Activated CD4-positive, alpha-beta T cell treated with anti-CD3 and anti-CD28 coated beads for 36 hours (primary cell): ENCODE measurements around the gene CHP1. TPM values are rescaled to one million over a fixed set of nuclear protein-coding genes. Genes with fewer than 3 reads are reported as not detected.
A peak's percentile ranks its signal among the peaks of the same experiment; 100 is the strongest.

Source experiments
- ATAC-seq: fragments of 200-7000 bp; cut with Tn5 transposase; one replicate; pipeline ENCODE4 v1.10.0; 2021; ENCODE audit warnings: mild to moderate bottlenecking, moderate library complexity
- CTCF ChIA-PET: fragments of 350-600 bp; sonication (Branson Sonifier 250); formaldehyde crosslinking; loops from one replicate; lab custom pipeline; 2021; ENCODE audit warnings: antibody characterized with exemption; lab: Charles Lee
- POLR2A ChIA-PET: fragments of 350-600 bp; sonication (Branson Sonifier 250); formaldehyde crosslinking; loops from one replicate; lab custom pipeline; 2021; ENCODE audit warnings: antibody characterized with exemption, inconsistent platforms; lab: Charles Lee
- DNase-seq: peaks from one replicate; pipeline ENCODE4 v3.0.0-alpha.2; 2020
- H3K27ac Mint-ChIP-seq: one replicate; pipeline ENCODE4 v1.8.0; 2021; ENCODE audit warnings: mixed read lengths
- H3K27me3 Mint-ChIP-seq: one replicate; pipeline ENCODE4 v1.8.0; 2021; ENCODE audit warnings: mixed read lengths
- H3K36me3 Mint-ChIP-seq: one replicate; pipeline ENCODE4 v1.8.0; 2021; ENCODE audit warnings: low read depth, mixed read lengths
- H3K4me1 Mint-ChIP-seq: one replicate; pipeline ENCODE4 v1.8.0; 2021; ENCODE audit warnings: mixed read lengths
- H3K4me3 Mint-ChIP-seq: one replicate; pipeline ENCODE4 v1.8.0; 2021; ENCODE audit warnings: mild to moderate bottlenecking, moderate library complexity, mixed read lengths
- H3K9me3 Mint-ChIP-seq: one replicate; pipeline ENCODE4 v1.8.0; 2021; ENCODE audit warnings: low read depth, mixed read lengths
- intact Hi-C, 2 experiments: fragments of 100-400 bp; cut with DNase I in 1 of 2; cut with micrococcal nuclease in 1 of 2; formaldehyde crosslinking; loops; one replicate each; pipeline versions ENCODE4 v1.14.2 to v1.15.1; 2022 to 2024; cut with DNase I, micrococcal nuclease
- total RNA-seq, 2 experiments: library from RNA; stranded (reverse); gene quantifications; one replicate each; pipeline ENCODE4 v1.2.3, GENCODE V29; 2021

CHP1 gene
- total RNA-seq = 10 to 100 TPM; 32.7 to 34.5 TPM

- intact Hi-C loops = loop anchor here (1.0 to 5.0 kb wide), 21 partner anchors 52 to 1346 kb away; partner anchors contain the start of genes CHAC1 (in 2 of the 2), NUSAP1 (in 2 of the 2), OIP5 (in 2 of the 2) and DNAJC17 (in 1 of the 2)
- H3K4me1 Mint-ChIP-seq = peaks cover 29% of the 10 kb centered on the region
- peak; percentile 99 for ATAC-seq
- H3K27ac Mint-ChIP-seq = peak within 1 kb of the TSS; percentile 86
- POLR2A ChIA-PET = interaction anchor here (0.7 to 1.2 kb wide), 6 partner anchors 53 to 430 kb away, joined by 3 to 11 read pairs (median 6); partner anchors contain the start of genes CHAC1, INO80, MGA and NUSAP1
- no peaks in the 10 kb centered on the region for H3K36me3 Mint-ChIP-seq
- peak; percentile 99 for DNase-seq
- no peaks in the 10 kb centered on the region for H3K9me3 Mint-ChIP-seq
- CTCF ChIA-PET = interaction anchor here (0.6 to 2.7 kb wide), 26 partner anchors 10 to 1415 kb away, joined by 3 to 8 read pairs (median 4); partner anchors contain the start of genes CHAC1, INO80, NUSAP1 and OIP5
- H3K4me3 Mint-ChIP-seq = peak within 1 kb of the TSS; percentile 87
- H3K27me3 Mint-ChIP-seq = no peaks in the 10 kb centered on the region
Measured at GRCh38 chr15:41230650-41231421, at the start of gene CHP1, which contains the start of gene EXD1. Gene CHP1, plus strand, starts transcription at chr15:41231268. Its CDS starts 115 bp downstream, at chr15:41231383. Gene EXD1, minus strand, starts transcription at chr15:41230757. Its CDS starts 4,182 bp downstream, at chr15:41226575.

GRCh38 chr15:41182266-41182665 lies 48.8 kb upstream of the CHP1 start:
- Mint-ChIP-seq H3K4me3 (no peak overlapping the region), H3K36me3 (no peaks in the 10 kb centered on the region), H3K9me3 (no peaks in the 10 kb centered on the region), H3K4me1 (no peaks in the 10 kb centered on the region), H3K27ac (no peak overlapping the region), H3K27me3 (no peaks in the 10 kb centered on the region)
- intact Hi-C loops = loop anchor here in 1 of 2 experiments (10.0 kb wide), 1 partner anchor 167 kb away; no protein-coding TSS in a partner anchor
- ATAC-seq (no peak), DNase-seq (no peak)
- ChIA-PET POLR2A (interaction anchor here (0.6 kb wide), 1 partner anchor 213 kb away, joined by 3 read pairs; no protein-coding TSS in a partner anchor), CTCF (interaction anchor here (0.5 to 1.0 kb wide), 4 partner anchors 26 to 301 kb away, joined by 3 to 4 read pairs (median 3); partner anchors contain the start of gene VPS18)

- Mint-ChIP-seq H3K27me3 (no peaks in the 10 kb centered on the region), H3K4me1 (no peaks in the 10 kb centered on the region), H3K4me3 (no peak overlapping the region), H3K9me3 (no peaks in the 10 kb centered on the region), H3K27ac (no peak overlapping the region), H3K36me3 (no peaks in the 10 kb centered on the region)
- no peak for DNase-seq
- intact Hi-C loops = loop anchor here in 1 of 2 experiments (10.0 kb wide), 1 partner anchor 169 kb away; no protein-coding TSS in a partner anchor
- ChIA-PET POLR2A (no interaction called here), CTCF (interaction anchor here (0.6 to 3.0 kb wide), 12 partner anchors 8 to 325 kb away, joined by 3 to 55 read pairs (median 3); partner anchors contain the start of gene CHP1)
- no peak for ATAC-seq
Measured at GRCh38 chr15:41183581-41183980, 47.5 kb upstream of the CHP1 start.

- CTCF ChIA-PET = interaction anchor here (1.8 kb wide), 1 partner anchor 9 kb away, joined by 5 read pairs; no protein-coding TSS in a partner anchor
Measured at GRCh38 chr15:41194444-41194843, 36.6 kb upstream of the CHP1 start.

GRCh38 chr15:41199470-41199869 lies 31.6 kb upstream of the CHP1 start:
- intact Hi-C loops = no loop called here
- no peak overlapping the region for H3K4me3 Mint-ChIP-seq
- H3K36me3 Mint-ChIP-seq = no peaks in the 10 kb centered on the region
- ATAC-seq (no peak), DNase-seq (no peak)
- H3K27ac Mint-ChIP-seq = no peak overlapping the region
- CTCF ChIA-PET = no interaction called here
- no peaks in the 10 kb centered on the region for H3K9me3 Mint-ChIP-seq
- no peaks in the 10 kb centered on the region for H3K27me3 Mint-ChIP-seq
- POLR2A ChIA-PET = no interaction called here
- H3K4me1 Mint-ChIP-seq = no peaks in the 10 kb centered on the region

More at GRCh38 chr15:41194444-41194843, 36.6 kb upstream of the CHP1 start:
- H3K4me3 Mint-ChIP-seq = no peak overlapping the region
- H3K36me3 Mint-ChIP-seq = no peaks in the 10 kb centered on the region
- ATAC-seq (no peak), DNase-seq (no peak)
- no peaks in the 10 kb centered on the region for H3K4me1 Mint-ChIP-seq
- no peak overlapping the region for H3K27ac Mint-ChIP-seq
- intact Hi-C loops = no loop called here
- POLR2A ChIA-PET = interaction anchor here (0.7 kb wide), 1 partner anchor 568 kb away, joined by 3 read pairs; no protein-coding TSS in a partner anchor
- no peaks in the 10 kb centered on the region for H3K9me3 Mint-ChIP-seq
- H3K27me3 Mint-ChIP-seq = no peaks in the 10 kb centered on the region

GRCh38 chr15:41203395-41203794 lies 27.7 kb upstream of the CHP1 start:
- POLR2A ChIA-PET = no interaction called here
- H3K36me3 Mint-ChIP-seq = no peaks in the 10 kb centered on the region
- no peak for ATAC-seq
- no peaks in the 10 kb centered on the region for H3K4me1 Mint-ChIP-seq
- no peaks in the 10 kb centered on the region for H3K9me3 Mint-ChIP-seq
- intact Hi-C loops = loop anchor here in 1 of 2 experiments (5.0 kb wide), 1 partner anchor 54 kb away; no protein-coding TSS in a partner anchor
- H3K4me3 Mint-ChIP-seq = no peak overlapping the region
- no peak overlapping the region for H3K27ac Mint-ChIP-seq
- peaks cover 1% of the 10 kb centered on the region for H3K27me3 Mint-ChIP-seq
- no peak for DNase-seq
- CTCF ChIA-PET = no interaction called here

- DNase-seq (no peak), ATAC-seq (no peak)
- Mint-ChIP-seq H3K4me3 (no peak overlapping the region), H3K9me3 (no peaks in the 10 kb centered on the region), H3K27ac (no peak overlapping the region), H3K36me3 (no peaks in the 10 kb centered on the region), H3K4me1 (no peaks in the 10 kb centered on the region), H3K27me3 (peaks cover 1% of the 10 kb centered on the region)
- ChIA-PET CTCF (no interaction called here), POLR2A (no interaction called here)
- intact Hi-C loops = no loop called here
Measured at GRCh38 chr15:41205315-41205714, 25.8 kb upstream of the CHP1 start.

- Mint-ChIP-seq H3K27ac (no peak overlapping the region), H3K27me3 (peaks cover 1% of the 10 kb centered on the region), H3K4me1 (no peaks in the 10 kb centered on the region), H3K36me3 (no peaks in the 10 kb centered on the region), H3K9me3 (no peaks in the 10 kb centered on the region), H3K4me3 (no peak overlapping the region)
- intact Hi-C loops = no loop called here
- POLR2A ChIA-PET = no interaction called here
- ATAC-seq (no peak), DNase-seq (no peak)
- CTCF ChIA-PET = interaction anchor here (0.6 to 1.4 kb wide), 4 partner anchors 13 to 1191 kb away, joined by 3 to 4 read pairs (median 3); no protein-coding TSS in a partner anchor
Measured at GRCh38 chr15:41207687-41208448, 23.2 kb upstream of the CHP1 start.

- H3K4me1 Mint-ChIP-seq = no peaks in the 10 kb centered on the region
Measured at GRCh38 chr15:41215708-41216107, 15.4 kb upstream of the CHP1 start.

GRCh38 chr15:41218851-41219250 lies 12.2 kb upstream of the CHP1 start:
- peaks cover 9% of the 10 kb centered on the region for H3K27me3 Mint-ChIP-seq
- ATAC-seq = no peak
- no peaks in the 10 kb centered on the region for H3K36me3 Mint-ChIP-seq
- DNase-seq = no peak
- ChIA-PET POLR2A (no interaction called here), CTCF (interaction anchor here (0.7 to 2.3 kb wide), 2 partner anchors 12 to 32 kb away, joined by 3 to 7 read pairs; partner anchors contain the start of genes CHP1 and EXD1)
- intact Hi-C loops = no loop called here
- H3K4me1 Mint-ChIP-seq = no peaks in the 10 kb centered on the region
- H3K9me3 Mint-ChIP-seq = no peaks in the 10 kb centered on the region
- H3K27ac Mint-ChIP-seq = no peak overlapping the region
- H3K4me3 Mint-ChIP-seq = no peak overlapping the region

More at GRCh38 chr15:41215708-41216107, 15.4 kb upstream of the CHP1 start:
- Mint-ChIP-seq H3K27me3 (peaks cover 7% of the 10 kb centered on the region), H3K9me3 (no peaks in the 10 kb centered on the region), H3K27ac (no peak overlapping the region), H3K36me3 (no peaks in the 10 kb centered on the region), H3K4me3 (no peak overlapping the region)
- no peak for ATAC-seq
- intact Hi-C loops = no loop called here
- CTCF ChIA-PET = no interaction called here
- DNase-seq = no peak
- POLR2A ChIA-PET = no interaction called here

GRCh38 chr15:41219381-41219780 lies 11.7 kb upstream of the CHP1 start:
- no peak overlapping the region for H3K27ac Mint-ChIP-seq
- CTCF ChIA-PET = interaction anchor here (0.7 to 2.3 kb wide), 4 partner anchors 11 to 1246 kb away, joined by 3 to 7 read pairs (median 4); partner anchors contain the start of genes CHP1 and EXD1
- POLR2A ChIA-PET = no interaction called here

More at GRCh38 chr15:41219381-41219780, 11.7 kb upstream of the CHP1 start:
- intact Hi-C loops = no loop called here
- ATAC-seq = no peak
- no peaks in the 10 kb centered on the region for H3K9me3 Mint-ChIP-seq
- H3K27me3 Mint-ChIP-seq = peaks cover 9% of the 10 kb centered on the region
- H3K4me3 Mint-ChIP-seq = no peak overlapping the region
- no peaks in the 10 kb centered on the region for H3K36me3 Mint-ChIP-seq
- DNase-seq = no peak
- no peaks in the 10 kb centered on the region for H3K4me1 Mint-ChIP-seq
